Stimulated activated CD4-positive, alpha-beta T cell treated with anti-CD3 and anti-CD28 coated beads, Interleukin-1b, Interleukin-23, amount 100 ng/mL, for 48 hours (primary cell): ENCODE measurements around the gene CFAP43.

Experiments used
- DNase-seq: peaks from one replicate; pipeline ENCODE4 v3.0.0-alpha.2; 2020

The CFAP43 gene

DNA sequence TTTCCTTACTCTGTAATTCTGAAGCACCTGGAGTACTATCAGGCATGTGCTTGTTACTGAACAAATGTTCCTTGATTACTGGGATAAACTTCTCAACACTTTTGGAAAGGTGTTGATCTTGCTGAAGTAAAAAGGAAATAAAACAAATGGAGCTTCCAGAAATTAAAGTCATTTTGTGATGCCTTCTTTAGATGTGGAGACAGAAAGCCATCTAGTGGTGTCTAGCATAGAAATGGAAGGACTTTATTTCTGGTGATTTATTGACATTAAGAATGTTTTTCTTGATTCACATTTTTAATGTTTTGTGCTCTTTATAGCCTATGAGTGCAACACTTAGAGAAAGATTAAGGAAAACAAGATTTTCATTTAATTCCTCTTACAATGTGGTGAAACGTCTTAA, 108.8 kb downstream of the CFAP43 start:
- DNase-seq, result no peak

DNA sequence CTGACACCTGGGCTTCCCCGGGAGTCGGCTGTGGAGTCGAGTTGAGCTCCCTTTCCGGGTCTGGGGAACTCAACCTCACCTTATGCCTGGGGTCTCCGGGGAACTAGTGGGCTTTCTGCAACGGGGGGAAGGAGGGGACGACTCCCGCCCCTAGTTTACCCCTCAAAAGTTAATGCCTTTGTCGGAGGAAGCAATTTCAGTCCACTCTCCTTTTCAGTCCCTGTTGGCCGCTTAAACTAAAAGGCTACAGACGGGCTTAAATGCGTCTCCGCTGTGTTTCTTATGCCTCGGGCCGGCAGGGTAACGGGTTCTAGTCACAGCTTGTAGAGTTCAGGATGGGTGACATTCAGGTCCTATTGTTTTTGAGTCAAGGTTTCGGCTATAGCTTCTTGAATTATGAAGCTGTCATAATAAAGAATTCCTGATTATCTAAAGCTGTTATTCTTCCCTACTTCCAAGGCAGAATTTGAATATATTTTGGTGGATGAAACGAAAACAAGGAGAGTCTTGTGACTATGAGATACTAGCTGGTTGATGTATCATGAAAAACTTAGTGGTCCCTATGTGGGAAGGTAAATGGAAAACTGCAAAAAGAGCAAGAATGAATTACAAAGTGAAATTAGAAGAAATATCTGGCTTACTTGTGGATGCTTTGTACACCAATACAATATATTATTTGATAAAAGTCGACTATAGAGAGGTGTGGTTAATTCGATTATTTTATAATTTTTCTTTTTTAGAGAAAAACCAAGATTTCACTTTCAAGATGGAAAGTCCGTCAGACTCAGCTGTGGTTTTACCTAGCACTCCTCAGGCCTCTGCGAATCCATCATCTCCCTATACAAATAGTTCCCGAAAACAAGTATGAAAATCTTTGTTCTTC, 109.7 kb downstream of the CFAP43 start:
- no peak for DNase-seq

DNA sequence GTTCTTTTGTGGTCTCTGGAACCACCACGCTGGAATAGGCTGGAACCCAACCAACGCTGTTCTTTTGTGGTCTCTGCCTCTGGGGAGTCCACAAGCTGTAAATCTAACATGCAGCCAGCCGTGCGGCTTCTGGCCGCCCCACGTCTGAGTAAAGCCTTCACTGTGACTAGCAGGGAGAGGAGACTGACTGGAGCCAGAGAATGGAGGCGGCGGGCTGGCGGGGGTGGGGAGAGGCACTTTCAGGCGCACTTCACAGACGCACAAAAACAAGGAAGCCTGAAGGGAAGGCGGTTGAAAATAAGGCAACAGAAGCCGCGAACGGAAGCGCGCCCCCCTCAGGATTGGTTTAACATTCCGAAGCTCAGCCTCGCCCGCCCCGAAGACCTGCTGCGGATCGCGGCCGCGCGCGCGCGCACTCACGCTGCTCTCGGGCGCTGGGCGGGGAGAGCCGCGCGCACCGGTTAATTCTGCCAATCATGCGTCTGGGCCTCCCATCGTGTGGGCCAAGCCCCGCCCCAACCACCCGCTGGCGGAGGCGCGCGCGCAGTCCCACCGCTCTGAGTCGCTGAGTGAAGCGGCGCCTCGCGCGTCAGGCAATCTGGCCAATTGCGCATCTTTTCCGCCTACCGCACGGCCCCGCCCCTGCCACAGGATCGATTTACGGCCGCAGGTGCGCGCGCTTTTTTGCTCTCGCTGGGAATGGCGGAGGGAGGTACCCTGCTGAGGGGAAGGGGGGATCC, 110.5 kb downstream of the CFAP43 start, which contains the start of gene SFR1:
Gene SFR1, plus strand, starts transcription at position 687 of the 740 bp plus-strand sequence. Its CDS starts 13 bp downstream, at position 700.
- DNase-seq, result peak; percentile 99

DNA sequence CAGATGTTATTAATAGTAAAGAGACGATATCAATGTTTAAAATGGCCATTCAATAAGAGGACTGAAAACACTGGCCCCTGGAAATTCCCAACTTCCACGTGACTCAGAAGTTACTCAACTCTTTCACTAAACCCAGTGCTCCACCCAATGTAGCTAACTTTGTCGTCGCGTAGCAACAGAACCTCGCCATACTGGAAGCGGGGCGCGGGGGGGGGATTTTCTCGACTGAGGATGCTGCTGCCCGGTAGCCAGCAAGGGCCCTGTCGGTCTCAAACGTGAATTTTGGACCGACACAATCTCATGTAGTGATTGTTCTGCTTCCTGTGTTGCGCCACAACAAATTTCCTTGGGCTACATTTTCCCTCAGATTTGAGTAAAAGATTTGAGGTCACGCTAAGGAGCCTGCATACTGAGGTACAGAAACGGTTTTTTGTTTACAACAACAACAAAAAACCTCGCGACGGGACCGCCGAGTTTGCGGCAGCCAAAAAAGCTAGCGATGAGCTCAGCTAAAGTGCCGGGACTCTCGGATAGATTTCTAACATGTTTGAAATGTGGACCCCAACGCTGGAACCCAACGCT, 111.2 kb downstream of the CFAP43 start:
- peak; percentile 82 for DNase-seq

DNA sequence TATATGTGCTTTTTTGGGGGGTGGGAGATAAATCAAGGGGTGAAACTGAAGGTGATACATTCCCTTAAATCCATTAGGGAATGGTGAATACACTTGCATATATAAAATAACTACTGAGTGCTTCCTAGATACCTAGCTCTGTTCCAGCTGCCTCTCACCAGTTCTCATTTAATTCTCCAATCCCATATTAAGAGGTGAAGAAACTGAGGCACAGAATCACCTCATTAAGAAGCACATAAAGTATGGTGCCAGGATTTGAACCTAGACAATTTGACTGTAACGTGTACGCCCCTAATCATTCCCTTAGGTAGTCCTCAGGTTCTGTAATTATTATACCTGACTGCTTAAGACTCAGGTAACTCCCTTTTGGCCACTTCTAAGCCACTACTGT, 111.7 kb downstream of the CFAP43 start:
- DNase-seq, result no peak

DNA sequence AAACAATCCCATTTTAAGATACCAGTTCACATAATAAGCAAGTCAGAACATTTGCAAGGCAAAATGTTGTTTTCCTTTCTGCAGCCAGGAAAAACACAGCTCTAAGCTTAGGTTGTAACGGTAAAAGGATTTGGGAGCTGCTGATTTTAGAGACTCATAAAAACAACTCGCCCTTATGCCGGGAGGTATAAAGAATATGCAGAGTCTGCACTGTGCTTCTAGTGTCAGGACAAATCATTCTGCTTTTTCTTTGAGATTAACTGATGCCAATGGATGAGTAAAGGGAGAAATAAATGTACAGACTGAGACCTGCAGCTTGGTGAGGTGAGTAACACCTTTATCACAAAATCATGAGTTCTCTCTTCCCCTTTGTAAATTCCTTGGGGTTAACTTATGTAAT, 112.2 kb downstream of the CFAP43 start:
- no peak for DNase-seq

GRCh38 chr10:104117839-104118323, 114.3 kb downstream of the CFAP43 start:
- no peak for DNase-seq

DNA sequence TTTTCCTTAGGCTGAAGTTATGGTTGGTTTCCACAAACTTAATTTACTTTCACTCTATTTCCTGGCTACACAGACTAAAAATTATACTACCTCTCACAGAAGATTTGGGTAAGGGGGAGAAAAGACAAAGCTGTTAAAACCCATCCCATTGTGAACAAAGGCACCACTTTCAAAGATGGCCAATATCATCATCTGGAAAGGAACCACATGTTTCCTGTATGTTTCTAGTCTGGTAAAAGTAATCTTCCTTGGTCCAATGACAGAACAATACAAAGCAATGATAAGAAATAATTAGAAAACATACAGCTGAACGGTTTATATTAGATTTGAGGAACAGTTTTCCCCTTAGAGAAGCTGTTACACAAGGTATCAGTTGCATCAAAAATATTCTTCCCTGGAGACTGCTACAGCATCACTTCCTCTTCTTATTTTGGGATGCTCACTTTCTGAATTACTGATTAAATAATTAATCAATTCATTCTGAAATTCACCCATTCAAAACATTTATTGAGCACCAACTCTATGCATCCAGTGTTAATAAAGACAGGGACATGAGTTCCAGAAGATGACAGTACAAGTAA, 118.7 kb downstream of the CFAP43 start:
- DNase-seq, result no peak

DNA sequence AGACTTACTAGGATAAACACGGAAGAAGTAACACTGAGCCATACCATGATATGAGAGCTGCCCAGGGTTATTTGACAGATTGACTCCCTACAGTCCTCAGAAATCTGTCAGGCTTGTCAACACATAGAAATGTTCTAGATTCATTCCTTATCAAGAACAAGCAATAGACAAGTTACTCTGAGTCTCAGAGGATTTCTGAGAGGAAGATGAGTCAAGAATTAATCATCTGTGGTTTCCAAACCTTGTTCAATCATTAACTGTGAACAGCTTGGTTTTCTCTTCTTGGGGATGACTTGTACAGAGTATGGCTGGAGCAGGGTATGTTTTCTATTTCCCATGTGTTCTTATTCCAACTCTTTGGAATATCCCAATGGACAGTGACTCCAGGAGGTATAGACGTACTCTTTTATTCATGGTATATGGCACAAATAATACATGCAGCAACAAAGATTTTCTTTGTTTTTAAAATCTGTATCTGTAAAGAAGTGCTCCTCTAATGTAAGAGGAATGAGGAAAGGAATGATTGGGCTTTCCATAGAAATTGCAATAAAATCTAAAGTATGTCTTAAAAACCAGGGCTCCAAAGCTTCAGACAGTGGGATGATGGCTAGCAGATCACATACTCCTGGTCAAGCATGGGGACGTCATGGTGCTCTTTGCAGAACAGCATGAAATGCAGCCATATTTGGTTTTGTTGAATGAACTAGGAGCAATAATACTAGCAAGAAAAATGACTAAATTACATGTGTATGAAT, 122.1 kb downstream of the CFAP43 start:
- DNase-seq, result no peak

- no peak for DNase-seq
These were observed 127.2 kb downstream of the CFAP43 start for GRCh38 chr10:104104926-104105325.

GRCh38 chr10:104104418-104104817, 127.7 kb downstream of the CFAP43 start:
- no peak for DNase-seq

GRCh38 chr10:104103956-104104355, 128.2 kb downstream of the CFAP43 start:
- no peak for DNase-seq

DNA sequence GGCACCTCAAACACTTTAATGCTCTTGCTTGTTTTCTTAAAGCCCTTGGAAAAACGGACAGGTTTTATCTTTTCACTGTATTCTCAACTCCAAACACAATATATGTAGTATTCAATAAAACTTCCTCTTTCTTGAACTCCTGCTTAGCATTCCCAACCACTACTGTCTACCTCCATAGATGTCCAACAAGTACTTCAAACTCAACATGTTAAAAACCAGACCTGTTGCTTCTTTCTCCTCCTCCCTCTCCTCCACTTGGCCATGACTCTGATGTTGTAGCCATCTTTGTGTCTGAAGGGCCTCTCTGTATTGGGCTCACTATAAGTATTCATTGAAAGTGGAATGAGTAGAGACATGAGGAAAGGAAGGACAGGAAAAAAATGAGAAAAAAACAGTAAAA, 130.3 kb downstream of the CFAP43 start:
- no peak for DNase-seq

- no peak for DNase-seq
These were observed 131.4 kb downstream of the CFAP43 start for GRCh38 chr10:104100795-104101194.

DNA sequence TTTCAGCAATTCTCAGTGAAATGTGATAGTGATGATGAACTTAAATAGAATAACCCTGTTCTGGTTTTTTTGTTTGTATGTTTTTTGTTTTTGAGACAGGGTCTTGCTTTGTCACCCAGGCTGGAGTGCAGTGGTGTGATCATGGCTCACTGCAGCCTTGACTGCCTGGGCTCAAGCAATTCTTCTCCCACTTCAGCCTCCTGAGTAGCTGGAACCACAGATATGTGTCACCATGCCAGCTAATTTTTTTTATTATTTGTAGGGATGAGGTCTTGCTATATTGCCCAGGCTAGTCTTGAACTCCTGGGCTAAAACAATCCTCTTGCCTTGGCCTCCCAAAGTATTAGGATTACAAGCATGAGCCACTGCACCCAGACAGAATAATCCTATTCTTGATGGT, 132.2 kb downstream of the CFAP43 start:
- DNase-seq, result no peak

GRCh38 chr10:104099269-104099668, 132.9 kb downstream of the CFAP43 start:
- no peak for DNase-seq

- no peak for DNase-seq
These were observed 133.7 kb downstream of the CFAP43 start for GRCh38 chr10:104098358-104098925.

- DNase-seq, result no peak
These were observed 135.5 kb downstream of the CFAP43 start for GRCh38 chr10:104096692-104097091.

GRCh38 chr10:104092749-104093148, 139.4 kb downstream of the CFAP43 start:
- no peak for DNase-seq

GRCh38 chr10:104090611-104091010, 141.6 kb downstream of the CFAP43 start:
- DNase-seq, result no peak

DNA sequence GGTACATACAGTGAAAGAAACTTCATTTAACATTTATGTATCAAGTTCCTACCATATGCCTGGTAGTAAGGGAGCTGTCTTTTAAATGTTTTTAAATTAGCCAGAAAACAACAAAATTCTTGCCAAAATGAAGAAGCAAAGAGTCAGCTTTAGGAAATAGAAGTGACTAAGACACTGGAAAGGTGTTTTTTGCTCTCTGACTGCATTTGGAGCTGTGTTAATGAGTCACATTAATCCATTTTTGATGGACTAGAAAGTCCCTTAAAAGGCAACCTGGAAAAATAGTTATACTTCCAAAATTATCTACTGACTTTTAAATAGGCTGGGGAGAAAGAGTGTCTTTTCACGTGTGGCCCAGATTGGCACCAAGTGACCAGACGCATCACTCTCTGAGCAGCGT, 142.5 kb downstream of the CFAP43 start:
- DNase-seq, result no peak

GRCh38 chr10:104088239-104088638, 143.9 kb downstream of the CFAP43 start:
- DNase-seq, result no peak
